Mesendoderm (in vitro differentiated cells): ENCODE data around the gene STAT6.

Source experiments
- DNase-seq: peaks from one replicate; pipeline ENCODE4 v3.0.0; 2013
- H2AK5ac ChIP-seq: 2 replicates; pipeline ENCODE4 v1.6.1; 2013; ENCODE audit warnings: low read length, inconsistent platforms
- H2BK120ac ChIP-seq: 2 replicates; pipeline ENCODE4 v1.6.1; 2013; ENCODE audit warnings: low read depth, mild to moderate bottlenecking, low read length, moderate library complexity, mixed read lengths
- H2BK15ac ChIP-seq: replicated peaks from 2 replicates; pipeline ENCODE4 v1.6.1; 2013; ENCODE audit warnings: low read depth, mild to moderate bottlenecking, moderate library complexity
- H2BK5ac ChIP-seq: 2 replicates; pipeline ENCODE4 v1.6.1; 2013; ENCODE audit warnings: low read length, inconsistent platforms
- H3K18ac ChIP-seq: 2 replicates; pipeline ENCODE4 v1.6.1; 2013; ENCODE audit warnings: mild to moderate bottlenecking, low read length, mixed read lengths
- H3K23ac ChIP-seq: one replicate; pipeline ENCODE4 v1.6.1; 2013; ENCODE audit warnings: low read length
- H3K27ac ChIP-seq: 2 replicates; pipeline ENCODE4 v1.5.1; 2013; ENCODE audit warnings: low read depth, mild to moderate bottlenecking, inconsistent platforms, low read length, moderate library complexity
- H3K27me3 ChIP-seq: 2 replicates; pipeline ENCODE4 v1.6.1; 2013; ENCODE audit warnings: low read length, control low read depth, mild to moderate bottlenecking, inconsistent platforms; ENCODE audit not compliant: insufficient read depth, poor library complexity
- H3K36me3 ChIP-seq: 2 replicates; pipeline ENCODE4 v1.6.1; 2013; ENCODE audit warnings: low read length, inconsistent platforms; ENCODE audit not compliant: control insufficient read depth, insufficient read depth
- H3K4ac ChIP-seq: one replicate; pipeline ENCODE4 v1.6.1; 2013; ENCODE audit warnings: low read depth, mild to moderate bottlenecking, low read length, moderate library complexity
- H3K4me1 ChIP-seq: 2 replicates; pipeline ENCODE4 v1.6.1; 2013; ENCODE audit warnings: low read depth, low read length, inconsistent platforms; ENCODE audit not compliant: control insufficient read depth
- H3K4me2 ChIP-seq: 2 replicates; pipeline ENCODE4 v1.6.1; 2013; ENCODE audit warnings: low read length
- H3K4me3 ChIP-seq: 2 replicates; pipeline ENCODE4 v1.5.1; 2013; ENCODE audit warnings: mild to moderate bottlenecking, low read length
- H3K56ac ChIP-seq: one replicate; pipeline ENCODE4 v1.6.1; 2013; ENCODE audit warnings: low read length
- H3K79me1 ChIP-seq: 2 replicates; pipeline ENCODE4 v1.6.1; 2013; ENCODE audit warnings: low read length, inconsistent platforms
- H3K79me2 ChIP-seq: 2 replicates; pipeline ENCODE4 v1.6.1; 2013; ENCODE audit warnings: mild to moderate bottlenecking, low read length; ENCODE audit not compliant: control insufficient read depth, insufficient read depth
- H3K9ac ChIP-seq: 2 replicates; pipeline ENCODE4 v1.6.1; 2013; ENCODE audit warnings: low read length, inconsistent platforms
- H4K5ac ChIP-seq: one replicate; pipeline ENCODE4 v1.6.1; 2013; ENCODE audit warnings: low read length
- H4K8ac ChIP-seq: one replicate; pipeline ENCODE4 v1.6.1; 2013; ENCODE audit warnings: low read depth, mild to moderate bottlenecking, control low read depth, low read length, moderate library complexity
- WGBS: extraction: QIAGEN DNeasy Blood & Tissue Kit; methylation state at CpG from one replicate; pipeline ENCODE4 v1.1.7; 2013; ENCODE audit warnings: low lambda C conversion rate, missing lambda C conversion rate; ENCODE audit not compliant: insufficient coverage; ENCODE audit errors: extremely low coverage; 5-methylcytosine and 5-hydroxymethylcytosine counted together

STAT6 gene

GRCh38 chr12:57142121-57142520 lies 31.0 kb upstream of the STAT6 start:
- H3K36me3 ChIP-seq: peaks cover 17% of the 10 kb centered on the region
- H2BK120ac ChIP-seq: no peak overlapping the region
- WGBS: no CpG with 5 or more reads among the region's 9 CpGs
- H3K18ac ChIP-seq: no peak overlapping the region
- H3K4me2 ChIP-seq: no peak overlapping the region
- peaks cover 2% of the 10 kb centered on the region for H3K79me1 ChIP-seq
- H3K4me3 ChIP-seq: no peak overlapping the region
- no peak overlapping the region for H3K23ac ChIP-seq
- no peak overlapping the region for H3K27ac ChIP-seq
- no peak overlapping the region for H3K4ac ChIP-seq
- H3K79me2 ChIP-seq: no peaks in the 10 kb centered on the region
- no peak overlapping the region for H4K5ac ChIP-seq
- H2BK5ac ChIP-seq: no peak overlapping the region
- H2BK15ac ChIP-seq: no peak overlapping the region
- DNase-seq: no peak
- no peak overlapping the region for H3K9ac ChIP-seq
- H3K56ac ChIP-seq: no peak overlapping the region
- no peak overlapping the region for H4K8ac ChIP-seq
- H3K27me3 ChIP-seq: no peaks in the 10 kb centered on the region
- H2AK5ac ChIP-seq: no peak overlapping the region
- H3K4me1 ChIP-seq: no peaks in the 10 kb centered on the region

- Histone ChIP-seq H3K18ac (no peak overlapping the region), H2BK120ac (no peak overlapping the region), H4K8ac (no peak overlapping the region), H3K27me3 (no peaks in the 10 kb centered on the region), H3K4me1 (no peaks in the 10 kb centered on the region), H3K79me1 (peaks cover 7% of the 10 kb centered on the region), H3K56ac (no peak overlapping the region), H2BK5ac (no peak overlapping the region), H3K4me3 (no peak overlapping the region), H3K79me2 (peaks cover 5% of the 10 kb centered on the region), H3K9ac (no peak overlapping the region), H3K27ac (no peak overlapping the region), H3K4ac (no peak overlapping the region), H4K5ac (no peak overlapping the region), H3K36me3 (peaks cover 15% of the 10 kb centered on the region), H3K4me2 (no peak overlapping the region), H3K23ac (no peak overlapping the region), H2AK5ac (no peak overlapping the region), H2BK15ac (no peak overlapping the region)
- WGBS: no CpG with 5 or more reads among the region's 8 CpGs
- no peak for DNase-seq
Measured at GRCh38 chr12:57141249-57141648, 30.1 kb upstream of the STAT6 start.

GRCh38 chr12:57139796-57140649 lies 28.9 kb upstream of the STAT6 start:
- no peak for DNase-seq
- H3K27me3 ChIP-seq: no peaks in the 10 kb centered on the region
- H2AK5ac ChIP-seq: no peak overlapping the region
- H3K4me2 ChIP-seq: no peak overlapping the region
- H2BK5ac ChIP-seq: no peak overlapping the region
- H3K56ac ChIP-seq: no peak overlapping the region
- no peak overlapping the region for H3K27ac ChIP-seq
- H3K4ac ChIP-seq: no peak overlapping the region
- H3K18ac ChIP-seq: no peak overlapping the region
- H3K9ac ChIP-seq: no peak overlapping the region
- peaks cover 7% of the 10 kb centered on the region for H3K79me1 ChIP-seq
- H3K23ac ChIP-seq: no peak overlapping the region
- H2BK15ac ChIP-seq: no peak overlapping the region
- WGBS: no CpG with 5 or more reads among the region's 6 CpGs
- no peak overlapping the region for H2BK120ac ChIP-seq
- H3K4me3 ChIP-seq: no peak overlapping the region
- H3K36me3 ChIP-seq: peaks cover 12% of the 10 kb centered on the region
- peaks cover 5% of the 10 kb centered on the region for H3K4me1 ChIP-seq
- H4K8ac ChIP-seq: no peak overlapping the region
- H4K5ac ChIP-seq: no peak overlapping the region
- peaks cover 9% of the 10 kb centered on the region for H3K79me2 ChIP-seq

- H3K79me1 ChIP-seq: peaks cover 8% of the 10 kb centered on the region
- no peak for DNase-seq
- no peak overlapping the region for H3K27ac ChIP-seq
- H2AK5ac ChIP-seq: no peak overlapping the region
- H3K4me3 ChIP-seq: no peak overlapping the region
- H3K23ac ChIP-seq: no peak overlapping the region
- no peak overlapping the region for H3K18ac ChIP-seq
- H4K5ac ChIP-seq: no peak overlapping the region
- no peak overlapping the region for H2BK5ac ChIP-seq
- H3K4me2 ChIP-seq: no peak overlapping the region
- no peaks in the 10 kb centered on the region for H3K27me3 ChIP-seq
- no peak overlapping the region for H3K4ac ChIP-seq
- H3K36me3 ChIP-seq: peaks cover 8% of the 10 kb centered on the region
- no CpG with 5 or more reads among the region's 13 CpGs for WGBS
- no peak overlapping the region for H2BK120ac ChIP-seq
- no peak overlapping the region for H3K9ac ChIP-seq
- peaks cover 6% of the 10 kb centered on the region for H3K4me1 ChIP-seq
- H2BK15ac ChIP-seq: no peak overlapping the region
- no peak overlapping the region for H3K56ac ChIP-seq
- H4K8ac ChIP-seq: no peak overlapping the region
- peaks cover 12% of the 10 kb centered on the region for H3K79me2 ChIP-seq
Measured at GRCh38 chr12:57138526-57139272, 27.5 kb upstream of the STAT6 start.

GRCh38 chr12:57135527-57136326 lies 24.6 kb upstream of the STAT6 start:
- Histone ChIP-seq H3K79me1 (peaks cover 22% of the 10 kb centered on the region), H3K27ac (peak overlapping the region; percentile 21), H3K9ac (peak overlapping the region; percentile 41), H2BK5ac (peak overlapping the region; percentile 13), H3K4me2 (no peak overlapping the region), H3K4me3 (no peak overlapping the region), H3K27me3 (no peaks in the 10 kb centered on the region), H2BK15ac (no peak overlapping the region), H3K56ac (peak overlapping the region; percentile 68), H4K8ac (no peak overlapping the region), H3K23ac (no peak overlapping the region), H4K5ac (no peak overlapping the region), H3K4ac (no peak overlapping the region), H3K18ac (peak overlapping the region; percentile 12), H3K4me1 (peaks cover 23% of the 10 kb centered on the region), H2AK5ac (no peak overlapping the region), H2BK120ac (no peak overlapping the region), H3K36me3 (peaks cover 4% of the 10 kb centered on the region), H3K79me2 (peaks cover 34% of the 10 kb centered on the region)
- DNase-seq: peak; percentile 80
- no CpG with 5 or more reads among the region's 18 CpGs for WGBS
